T follicular helper cell (primary cell): ENCODE measurements around the gene SYK.
"Not testable (repeated sequence)": the region's sequence is repeated elsewhere in the genome, so short reads cannot be mapped to it uniquely, and the experiment has no call there.

Experiments
- DNase-seq: peaks from one replicate; pipeline ENCODE4 v3.0.0-alpha.2; 2020; ENCODE audit warnings: low read depth

Gene SYK

GRCh38 chr9:90795871-90796317 lies 5.7 kb upstream of the SYK start:
- DNase-seq, result no peak

DNA sequence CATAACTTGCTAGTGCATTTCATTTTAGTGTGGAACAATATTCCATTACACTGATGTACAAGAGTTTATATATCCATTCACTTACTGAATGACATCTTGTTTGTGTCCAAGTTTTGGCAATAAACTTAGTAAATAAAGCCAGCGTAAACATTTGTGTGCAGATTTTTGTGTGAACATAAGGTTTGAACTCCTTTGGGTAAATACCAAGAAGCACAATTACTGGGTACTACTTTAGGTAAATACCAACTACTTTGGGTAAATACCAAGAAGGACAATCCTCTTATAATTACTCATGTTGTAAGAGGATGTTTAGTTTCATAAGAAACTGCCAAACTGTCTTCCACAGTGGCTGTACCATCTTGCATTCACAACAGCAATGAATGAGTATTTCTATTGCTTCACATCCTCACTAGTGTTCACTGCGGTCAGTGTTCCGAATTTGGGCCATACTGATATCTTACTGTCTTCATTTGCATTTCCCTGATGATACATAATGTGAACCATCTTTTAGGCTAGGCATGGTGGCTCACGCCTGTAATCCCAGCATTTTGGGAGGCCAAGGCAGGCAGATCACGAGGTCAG lies 2.3 kb upstream of the SYK start:
- DNase-seq, result no peak

DNA sequence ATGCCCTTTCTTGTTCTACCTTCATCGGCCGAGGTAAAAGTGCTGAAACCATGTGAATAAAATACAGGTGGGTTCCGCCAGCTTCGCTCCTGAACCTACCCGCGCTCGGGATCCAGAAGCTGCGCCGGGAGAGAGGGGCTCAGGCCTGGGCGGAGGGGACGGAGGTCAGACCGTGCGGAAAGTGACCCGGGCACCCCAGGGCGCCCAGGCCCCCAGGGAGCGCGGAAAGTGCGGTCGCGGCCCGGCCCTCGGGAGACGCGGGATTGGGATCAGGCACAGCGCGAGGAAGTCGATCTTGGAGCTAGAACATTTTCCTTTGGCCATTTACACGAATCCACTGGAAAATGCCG lies 329 bp downstream of the SYK start:
- DNase-seq, result no peak

DNA sequence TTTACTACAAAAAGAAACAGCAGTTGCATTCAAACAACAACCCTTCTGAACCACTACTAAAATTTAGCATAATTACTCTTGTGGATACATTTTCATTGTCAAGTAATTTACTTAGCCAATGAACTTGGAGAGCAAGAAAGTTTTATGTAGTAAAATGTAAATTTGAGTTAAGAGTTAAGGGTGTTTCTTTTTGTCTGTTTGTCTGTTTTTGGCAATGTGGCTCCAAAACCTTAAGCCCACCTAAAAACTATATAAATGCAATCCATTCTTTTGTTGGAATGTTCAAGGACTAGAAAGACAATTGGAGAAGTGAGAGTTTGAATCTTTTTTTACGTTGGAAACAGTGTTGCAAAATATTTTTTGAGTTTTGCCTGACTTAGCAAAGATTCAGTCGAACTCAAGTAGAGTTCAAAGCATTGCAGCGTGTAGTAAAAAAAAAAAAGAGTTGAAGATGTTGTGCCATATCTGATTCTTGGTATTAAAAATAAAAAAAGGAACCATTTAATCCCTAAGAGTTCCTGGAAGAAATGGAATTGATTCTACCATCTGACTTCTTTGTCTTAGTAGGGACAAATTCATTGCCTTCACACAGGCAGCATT lies 867 bp downstream of the SYK start:
- DNase-seq, result no peak

DNA sequence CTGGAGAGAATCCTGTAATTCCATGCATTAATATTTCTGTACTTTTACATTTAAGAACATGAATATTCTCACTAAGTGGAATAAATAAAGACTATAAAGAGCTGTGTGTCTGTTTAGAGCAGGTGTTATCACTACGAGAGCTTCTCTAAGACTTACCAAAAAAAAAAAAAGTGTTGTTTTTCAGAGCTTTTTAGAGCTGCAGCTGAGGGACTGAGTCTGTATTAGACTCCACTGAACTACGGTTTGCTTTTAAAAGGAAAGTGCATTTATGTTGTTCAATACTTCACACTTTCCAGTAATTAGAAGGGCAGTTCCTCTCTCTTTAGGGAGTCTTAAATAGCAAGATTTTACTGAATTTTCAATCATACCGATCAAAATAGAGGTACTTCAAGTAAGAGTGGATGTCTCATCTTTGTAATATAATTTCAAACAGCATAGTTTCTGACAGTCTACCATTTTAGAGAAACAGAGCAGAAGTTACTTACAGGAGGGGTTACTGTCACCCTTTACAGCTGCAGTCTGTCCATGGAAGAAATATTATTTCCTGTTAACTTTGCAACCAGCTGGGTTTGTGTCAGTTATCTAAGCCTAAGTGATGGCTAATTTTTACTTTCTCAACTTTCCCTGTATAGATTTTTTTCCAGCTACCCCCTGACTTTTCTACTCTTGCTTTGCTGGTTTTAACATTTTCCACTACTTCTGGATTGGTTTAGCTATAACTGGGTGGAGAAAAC lies 2.4 kb downstream of the SYK start:
- DNase-seq, result no peak

GRCh38 chr9:90805006-90805996 lies 3.7 kb downstream of the SYK start:
- no peak for DNase-seq

DNA sequence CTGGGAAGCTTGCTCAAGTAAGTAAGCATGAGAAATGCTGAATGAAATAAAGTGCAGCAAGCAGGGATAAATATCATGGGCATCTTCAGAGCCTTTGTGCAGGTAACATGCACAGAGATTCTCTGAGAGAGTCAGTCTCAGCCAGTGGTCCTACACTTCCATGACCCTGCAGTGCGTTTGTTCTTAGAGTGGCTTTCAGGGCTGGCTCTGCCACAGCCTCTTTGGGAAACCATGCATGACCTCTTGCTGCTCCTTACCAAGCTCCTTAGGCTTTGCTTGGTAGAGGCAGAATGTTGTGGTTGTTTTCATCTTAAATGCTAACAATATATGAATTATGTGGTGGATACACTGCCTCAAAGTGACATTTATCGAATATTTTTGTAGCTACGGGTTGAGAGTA lies 5.4 kb downstream of the SYK start:
- no peak for DNase-seq

DNA sequence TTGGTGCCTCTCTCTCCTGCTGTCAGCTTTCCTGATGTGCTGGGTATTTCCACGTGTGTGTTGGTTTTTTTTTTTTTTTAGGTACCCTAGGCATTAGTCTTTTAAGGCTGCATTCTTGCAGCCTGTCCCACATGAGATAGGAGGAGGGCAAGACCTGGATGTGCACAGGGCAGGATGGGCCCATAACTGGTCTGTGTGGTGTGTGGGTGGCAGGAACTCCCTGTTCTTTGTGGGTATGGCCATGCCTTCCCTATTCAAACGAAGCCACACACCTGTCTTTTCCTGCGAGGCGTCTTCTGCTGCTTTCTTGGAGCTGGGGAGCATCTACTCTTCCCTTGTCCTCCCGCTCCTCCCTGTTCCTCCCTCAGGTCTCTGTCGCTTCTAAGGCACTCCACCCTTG lies 6.8 kb downstream of the SYK start:
- DNase-seq, result no peak

GRCh38 chr9:90808890-90809685 lies 7.5 kb downstream of the SYK start:
- DNase-seq, result no peak

DNA sequence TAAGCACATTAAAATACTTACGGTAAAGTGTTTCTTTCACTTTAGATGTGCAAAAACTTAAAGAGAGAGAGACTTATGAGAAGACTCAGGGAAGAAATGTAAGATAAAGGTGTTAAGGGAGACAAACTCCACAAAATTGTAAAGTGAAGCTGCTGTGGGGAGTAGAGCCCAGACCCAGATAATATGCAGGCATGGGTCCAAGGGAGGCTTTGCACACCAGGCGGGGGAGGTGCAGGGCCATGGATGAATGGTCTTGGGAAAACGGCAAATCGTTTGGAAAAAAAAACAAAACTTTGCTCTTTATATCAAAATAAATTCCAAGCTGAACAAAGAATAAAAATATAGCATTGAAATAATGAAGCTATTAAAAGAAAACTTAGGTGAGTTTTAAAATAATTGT lies 9.1 kb downstream of the SYK start:
- no peak for DNase-seq

GRCh38 chr9:90813046-90813445 lies 11.4 kb downstream of the SYK start:
- DNase-seq, result no peak

DNA sequence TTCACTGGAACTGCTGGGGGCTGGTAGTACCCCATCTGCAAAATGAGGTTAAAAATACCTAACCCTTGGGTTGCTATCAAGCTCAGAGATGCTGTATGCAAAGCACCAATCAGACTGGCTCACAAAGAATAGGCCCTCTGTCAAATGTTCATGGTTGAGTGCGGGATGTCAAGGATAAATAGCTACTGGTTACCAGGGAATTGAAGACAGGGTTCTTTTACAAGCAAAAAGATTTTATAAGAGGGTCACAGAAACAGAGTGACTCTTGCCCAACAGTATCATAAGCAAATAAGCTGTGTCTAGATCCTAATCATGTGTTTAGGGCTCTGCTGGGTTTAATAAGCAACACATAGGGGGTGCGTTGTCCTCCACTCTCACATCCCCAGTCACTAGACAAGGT lies 11.9 kb downstream of the SYK start:
- DNase-seq, result no peak

DNA sequence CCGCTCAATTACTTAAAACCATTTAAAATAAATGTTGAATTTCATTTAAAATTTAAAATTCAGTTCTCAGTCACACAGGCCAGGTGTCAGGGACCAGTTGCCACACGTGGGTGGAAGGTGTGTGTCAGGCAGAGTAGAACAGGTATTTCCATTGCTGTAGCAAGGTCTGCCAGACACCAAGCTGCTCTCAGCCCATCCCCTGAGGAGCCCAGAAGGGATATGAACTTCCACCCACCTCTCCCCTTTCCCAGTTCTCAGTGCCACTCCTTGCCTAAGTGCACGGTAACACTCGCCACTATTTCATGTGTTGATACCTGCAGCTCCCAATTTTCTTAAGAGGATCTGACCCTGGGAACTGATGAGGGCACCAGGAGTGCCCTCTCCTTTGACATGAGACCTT lies 12.7 kb downstream of the SYK start:
- DNase-seq, result no peak

- no peak for DNase-seq
These were observed 13.7 kb downstream of the SYK start for GRCh38 chr9:90815183-90815943.

DNA sequence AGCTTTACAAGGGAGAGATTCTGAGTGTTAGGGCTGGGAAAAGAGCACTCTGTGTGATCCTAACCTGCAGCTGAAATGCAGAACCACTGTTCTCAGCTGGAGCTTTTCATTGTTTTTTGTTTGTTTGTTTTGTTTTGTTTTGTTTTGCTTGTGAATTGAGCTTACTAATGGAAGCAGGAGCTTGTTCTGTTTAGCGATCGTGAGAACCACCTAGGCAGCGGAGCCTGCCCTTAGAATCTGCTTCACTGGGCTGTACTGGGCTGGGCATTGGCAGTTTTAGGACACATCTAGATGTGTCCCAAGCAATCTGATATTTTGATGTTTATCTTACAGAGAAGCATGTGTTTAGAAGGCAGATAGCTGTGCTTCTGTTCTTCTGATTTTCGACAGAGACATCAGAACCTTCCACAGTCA lies 14.3 kb downstream of the SYK start:
- DNase-seq, result no peak

DNA sequence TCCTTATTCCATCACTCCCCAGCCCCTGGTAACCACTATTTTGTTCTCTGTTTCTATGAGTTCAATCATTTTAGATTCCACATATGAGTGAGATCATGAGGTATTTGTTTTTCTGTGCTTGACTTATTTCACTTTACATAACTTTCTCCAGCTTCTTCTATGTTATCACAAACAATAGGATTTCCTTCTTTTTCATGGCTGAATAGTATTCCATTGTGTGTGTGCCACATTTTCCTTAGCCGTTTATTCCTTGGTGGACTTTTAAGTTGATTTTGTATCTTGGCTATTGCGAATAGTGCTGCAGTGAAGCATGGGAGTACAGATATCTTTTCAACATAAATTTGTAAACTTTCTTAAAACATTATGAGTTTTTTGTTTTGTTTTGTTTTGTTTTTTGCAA lies 15.1 kb downstream of the SYK start:
- no peak for DNase-seq

DNA sequence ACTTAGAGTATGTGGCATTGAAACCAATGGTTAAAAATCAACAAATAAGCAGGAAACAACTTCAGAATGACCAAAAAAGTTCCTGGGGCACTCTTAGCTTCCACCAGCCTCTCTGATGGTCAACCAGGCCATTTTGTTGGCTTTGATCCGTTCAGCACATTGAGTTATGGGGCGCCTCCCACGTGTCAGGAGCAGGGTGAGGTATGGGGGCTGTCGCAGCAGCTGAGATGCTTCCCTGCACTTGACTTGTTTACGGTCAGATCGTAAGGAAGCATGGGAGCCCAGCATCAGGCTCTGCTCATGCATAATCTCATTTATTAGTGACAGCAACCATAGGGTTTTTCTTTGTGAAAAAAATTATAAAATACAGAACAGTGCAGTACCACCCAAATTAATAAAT lies 16.7 kb downstream of the SYK start:
- DNase-seq, result no peak

DNA sequence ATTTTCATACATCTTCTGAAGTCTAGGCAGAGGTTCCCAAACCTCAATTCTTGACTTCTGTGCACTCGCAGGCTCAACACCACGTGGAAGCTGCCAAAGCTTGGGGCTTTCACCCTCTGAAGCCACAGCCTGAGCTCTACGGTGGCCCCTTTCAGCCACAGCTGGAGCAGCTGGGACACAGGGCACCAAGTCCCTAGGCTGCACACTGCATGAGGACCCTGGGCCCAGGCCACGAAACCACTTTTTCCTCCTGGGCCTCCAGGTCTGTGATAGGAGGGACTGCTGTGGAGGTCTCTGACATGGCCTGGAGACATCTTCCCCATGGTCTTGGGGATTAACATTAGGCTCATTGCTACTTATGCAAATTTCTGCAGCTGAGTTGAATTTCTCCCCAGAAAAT lies 18.8 kb downstream of the SYK start:
- not testable (repeated sequence) for DNase-seq

GRCh38 chr9:90821236-90821635 lies 19.6 kb downstream of the SYK start:
- DNase-seq, result not testable (repeated sequence)

DNA sequence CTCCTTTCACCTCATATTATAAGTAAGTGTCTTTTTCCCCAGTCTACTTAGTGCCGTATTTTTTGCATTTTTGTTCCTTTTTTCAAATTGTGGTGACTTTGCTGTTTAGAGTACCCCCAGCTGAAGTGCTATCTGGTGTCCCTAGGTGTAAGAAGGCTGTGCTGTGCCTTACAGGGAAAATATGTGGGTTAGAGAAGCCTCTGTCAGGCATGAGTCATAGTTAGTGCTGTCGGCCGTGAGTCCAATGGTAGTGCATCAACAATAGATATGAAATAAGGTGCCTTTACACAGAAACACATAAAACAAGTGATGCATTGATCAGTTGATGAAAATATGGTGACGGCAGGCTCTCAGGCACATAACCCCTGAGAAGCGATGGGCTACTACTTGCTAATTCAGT lies 20.1 kb downstream of the SYK start:
- DNase-seq, result no peak

GRCh38 chr9:90822866-90823265 lies 21.2 kb downstream of the SYK start:
- no peak for DNase-seq
